T-helper 1 cell treated with Interleukin-12 subunit alpha and Interleukin-12 subunit beta and Interleukin-4 antibody, amounts not matched to agents 30 ng/mL and 1 ng/mL, for 36 hours (primary cell): ENCODE measurements around the gene MRPS2. TPM values are rescaled to one million over a fixed set of nuclear protein-coding genes. Genes with fewer than 3 reads are reported as not detected.
"Not testable (repeated sequence)": the region's sequence is repeated elsewhere in the genome, so short reads cannot be mapped to it uniquely, and the experiment has no call there.

Experiments used
- intact Hi-C: fragments of 100-400 bp; cut with micrococcal nuclease; formaldehyde crosslinking; loops from one replicate; pipeline ENCODE4 v1.15.1; 2024
- total RNA-seq: library from RNA; stranded (reverse); gene quantifications from 2 replicates; pipeline ENCODE4 v1.2.3, GENCODE V29; 2022

Gene MRPS2
- total RNA-seq, 1 donor from 2014 or later = 37.0 TPM

GRCh38 chr9:135513906-135514305 is 13.4 kb downstream of the MRPS2 start:
- intact Hi-C loops = not testable (repeated sequence)

GRCh38 chr9:135514342-135515082 is 14.0 kb downstream of the MRPS2 start:
- intact Hi-C loops = no loop called here

GRCh38 chr9:135515083-135515951 is 14.8 kb downstream of the MRPS2 start:
- intact Hi-C loops = no loop called here

GRCh38 chr9:135516132-135516860 is 15.8 kb downstream of the MRPS2 start:
- intact Hi-C loops = no loop called here

GRCh38 chr9:135517407-135517822 is 16.9 kb downstream of the MRPS2 start:
- intact Hi-C loops = no loop called here

- intact Hi-C loops = no loop called here
Measured at GRCh38 chr9:135519179-135519971, 18.9 kb downstream of the MRPS2 start.

DNA sequence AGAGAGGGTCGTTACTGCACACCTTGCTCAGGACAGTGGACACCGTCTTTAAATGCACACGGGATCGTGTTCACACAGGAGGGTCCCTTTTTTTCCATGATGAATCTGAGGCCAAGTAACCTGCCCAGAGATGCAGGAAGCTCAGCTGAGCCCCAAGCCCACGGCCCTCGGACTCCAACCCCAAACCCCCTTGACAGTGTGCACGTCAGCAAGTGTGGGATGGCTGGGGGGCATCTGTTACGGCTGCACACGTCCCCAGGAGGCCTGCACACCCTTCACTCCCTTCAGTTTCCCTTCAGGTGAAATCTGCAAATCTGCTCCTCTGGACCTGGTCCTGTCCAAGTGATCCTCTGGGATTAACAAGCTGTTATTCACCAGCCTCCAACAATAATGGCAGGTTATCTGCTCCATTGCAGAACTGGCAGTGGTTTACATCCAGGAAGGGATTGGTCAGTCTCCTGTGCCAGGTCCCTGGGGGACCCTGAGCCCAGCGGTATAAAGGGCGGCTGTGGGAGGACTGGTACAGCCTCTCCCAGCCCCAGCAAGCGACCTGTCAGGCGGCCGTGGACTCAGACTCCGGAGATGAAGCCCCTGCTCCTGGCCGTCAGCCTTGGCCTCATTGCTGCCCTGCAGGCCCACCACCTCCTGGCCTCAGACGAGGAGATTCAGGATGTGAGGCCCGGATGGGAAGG is 20.6 kb downstream of the MRPS2 start, which contains the start of gene LCN1:
Gene LCN1, plus strand, starts transcription at position 525 of the 692 bp plus-strand sequence. Its CDS starts 58 bp downstream, at position 583.
- intact Hi-C loops = no loop called here

DNA sequence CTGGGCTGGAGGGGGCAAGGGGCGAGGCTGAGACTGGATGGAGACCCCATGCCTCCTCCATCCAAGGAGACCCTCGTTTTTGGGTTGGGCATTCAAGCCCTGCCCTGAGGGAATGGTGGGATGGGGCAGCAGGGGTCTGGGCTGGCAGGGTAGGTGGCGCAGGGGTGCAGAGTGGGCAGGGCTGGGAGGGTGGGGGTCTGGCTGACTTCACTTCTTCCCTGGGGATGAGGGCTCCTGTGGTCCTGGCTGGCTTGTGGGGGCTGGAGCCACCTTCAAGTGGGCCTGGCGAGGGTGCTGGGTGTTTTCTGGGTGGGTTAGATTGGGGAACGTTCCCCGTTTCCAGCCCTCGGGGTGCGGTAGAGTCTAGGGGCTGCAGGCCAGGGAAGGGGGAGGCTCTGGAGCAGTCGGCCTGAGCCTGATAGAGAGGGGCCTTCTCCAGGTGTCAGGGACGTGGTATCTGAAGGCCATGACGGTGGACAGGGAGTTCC is 21.2 kb downstream of the MRPS2 start:
- intact Hi-C loops = no loop called here

DNA sequence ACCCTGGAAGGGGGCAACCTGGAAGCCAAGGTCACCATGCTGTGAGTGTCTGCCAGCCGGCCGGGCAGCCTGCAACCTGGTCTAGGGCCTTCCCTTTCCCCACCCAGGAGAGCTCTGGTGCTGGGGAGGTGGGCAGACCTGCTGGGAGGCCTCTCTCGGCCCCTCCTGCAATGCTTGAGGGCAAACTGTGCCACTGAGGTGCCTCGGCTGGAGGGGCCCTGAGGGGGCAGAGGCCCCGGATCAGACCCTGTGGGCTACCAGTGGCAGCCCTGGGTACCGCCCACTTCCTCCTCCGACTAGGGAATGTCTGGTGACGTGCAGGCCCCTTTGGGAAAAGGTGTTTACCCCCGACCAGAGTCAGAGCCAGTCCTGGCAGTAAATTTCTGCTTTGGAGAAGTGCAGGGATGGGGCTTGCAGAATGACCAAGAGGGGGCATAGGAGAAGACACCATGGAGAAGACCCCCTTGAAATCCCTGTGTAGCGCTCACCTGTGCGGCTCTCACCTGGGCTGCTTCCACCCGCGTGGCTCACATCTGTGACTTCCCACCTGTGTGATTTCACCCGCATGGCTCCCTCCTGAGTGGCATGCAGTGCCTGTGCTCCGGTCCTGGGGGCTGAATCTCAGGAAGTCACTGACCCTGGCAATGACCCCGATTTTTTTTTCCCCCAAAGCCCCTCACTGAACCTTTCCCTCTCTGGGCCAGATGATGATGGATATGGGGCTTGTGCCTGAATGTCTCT is 21.8 kb downstream of the MRPS2 start:
- intact Hi-C loops = no loop called here

DNA sequence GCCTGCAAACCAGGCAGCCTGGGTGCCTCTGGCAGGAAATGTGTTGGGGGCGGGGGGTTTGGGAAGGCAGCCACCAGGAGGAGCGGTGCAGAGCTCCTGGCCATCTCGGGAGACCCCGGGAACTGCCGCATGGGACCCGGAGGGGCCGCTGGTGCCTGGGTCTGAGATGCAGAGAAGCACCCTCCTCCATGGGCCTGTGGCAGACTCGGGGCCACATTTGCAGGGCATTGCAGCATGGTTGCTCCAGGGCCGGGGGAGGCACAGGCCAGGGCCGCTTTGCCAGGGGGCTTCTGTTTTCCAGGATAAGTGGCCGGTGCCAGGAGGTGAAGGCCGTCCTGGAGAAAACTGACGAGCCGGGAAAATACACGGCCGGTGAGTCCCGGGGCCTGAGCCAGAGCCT is 22.4 kb downstream of the MRPS2 start:
- intact Hi-C loops = no loop called here

DNA sequence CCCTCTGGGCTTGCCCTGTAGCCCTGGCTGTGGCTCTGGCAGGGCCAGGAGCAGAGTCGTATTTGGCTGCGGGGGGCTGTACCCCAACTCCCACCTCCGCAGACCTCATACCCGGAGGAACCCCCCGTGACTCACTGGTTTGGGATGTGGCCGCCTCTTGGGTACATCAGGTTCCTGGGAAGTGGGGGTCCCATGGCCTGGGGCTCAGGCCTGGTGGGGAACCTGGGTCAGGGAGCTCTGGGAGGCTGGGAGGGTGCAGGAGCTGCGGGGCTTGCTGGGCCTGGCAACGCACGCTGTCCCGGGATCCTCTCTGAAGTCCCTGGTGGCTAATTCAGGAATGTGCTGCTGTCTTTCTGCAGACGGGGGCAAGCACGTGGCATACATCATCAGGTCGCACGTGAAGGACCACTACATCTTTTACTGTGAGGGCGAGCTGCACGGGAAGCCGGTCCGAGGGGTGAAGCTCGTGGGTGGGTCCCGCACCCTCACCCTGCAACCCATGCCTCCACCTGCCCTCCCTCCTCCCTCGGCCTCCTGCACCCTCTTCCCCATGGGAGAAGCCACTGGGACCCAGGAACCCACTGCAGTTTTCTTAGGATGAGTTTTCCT is 23.1 kb downstream of the MRPS2 start:
- intact Hi-C loops = no loop called here

GRCh38 chr9:135524130-135524861 is 23.8 kb downstream of the MRPS2 start:
- intact Hi-C loops = no loop called here

GRCh38 chr9:135525241-135526088 is 25.0 kb downstream of the MRPS2 start:
- intact Hi-C loops = no loop called here

- intact Hi-C loops = no loop called here
Measured at GRCh38 chr9:135526089-135526729, 25.7 kb downstream of the MRPS2 start.

DNA sequence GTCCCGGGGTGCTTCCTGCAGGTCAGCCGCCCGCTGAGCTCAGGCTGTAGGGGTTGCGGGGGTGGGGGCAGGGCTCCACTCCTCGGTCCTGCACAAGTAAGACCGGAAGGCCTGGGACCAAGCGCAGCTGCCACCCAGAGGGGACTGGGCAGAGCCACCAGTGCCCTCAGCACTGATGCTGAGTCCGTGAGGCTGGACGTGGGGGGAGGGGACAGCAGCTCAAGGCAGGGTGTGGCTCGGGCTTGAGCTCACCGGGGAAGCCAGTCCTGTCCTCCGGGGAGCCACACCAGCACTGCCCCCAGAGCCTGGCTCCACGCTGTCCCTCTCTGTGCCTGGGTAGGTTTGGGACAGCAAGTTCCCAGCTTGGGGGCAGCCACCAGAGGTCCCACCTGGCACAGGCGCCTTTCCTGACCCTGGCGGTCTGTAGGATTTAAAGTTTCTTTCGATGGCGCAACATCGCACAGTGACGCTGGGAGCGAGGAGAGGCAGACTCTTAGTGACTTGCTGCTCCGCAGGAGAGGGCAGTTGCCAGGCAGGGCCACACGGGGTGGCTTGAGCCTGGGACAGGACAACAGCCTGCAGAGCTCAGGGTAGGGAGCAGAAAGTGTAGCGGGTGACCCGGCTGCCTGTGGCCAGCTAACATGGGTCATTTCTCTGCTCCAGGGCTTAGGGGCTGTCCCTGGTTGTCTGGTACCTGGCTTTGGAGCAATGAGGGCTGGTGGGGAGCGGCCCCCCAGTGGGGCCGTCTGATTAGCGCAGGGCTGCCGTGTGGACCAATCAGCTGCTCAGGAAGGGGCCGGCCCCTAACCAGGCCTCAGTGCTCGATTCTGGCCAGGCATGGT is 26.5 kb downstream of the MRPS2 start:
- intact Hi-C loops = no loop called here
